ENCODE results near the gene PAK1IP1.
"Not testable (repeated sequence)": the region's sequence is repeated elsewhere in the genome, so short reads cannot be mapped to it uniquely, and the experiment has no call there.

Gene PAK1IP1

DNA sequence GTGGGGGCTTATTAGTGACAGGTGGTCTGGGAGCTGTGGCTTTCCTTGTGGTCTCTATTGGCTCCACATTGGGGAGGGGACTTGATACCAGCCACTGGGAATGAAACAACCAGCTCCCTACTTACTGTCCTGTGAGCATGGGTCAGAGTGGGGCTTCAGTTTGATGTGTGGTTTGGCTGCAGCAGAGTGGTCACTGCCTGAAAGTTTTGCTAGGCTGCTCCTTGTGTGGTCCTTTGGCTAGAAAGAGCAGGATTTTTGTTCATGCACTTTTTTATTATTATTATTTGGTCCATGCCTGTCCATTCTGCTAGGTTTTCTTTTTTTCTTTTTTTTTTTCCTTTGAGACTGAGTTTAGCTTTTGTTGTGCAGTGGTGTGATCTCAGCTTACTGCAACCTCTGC is 45.3 kb downstream of the PAK1IP1 start:
- Histone ChIP-seq H3K9me3 (ENCODE audit: control insufficient read depth in 1 of 2, low read length in 2 of 2) (no peaks in the 10 kb centered on the region), H3K4me1 (ENCODE audit: control insufficient read depth in 1 of 2, insufficient read depth in 2 of 2, low read length in 2 of 2) (no peaks in the 10 kb centered on the region), H3K27me3 (ENCODE audit: control insufficient read depth in 1 of 2, insufficient read depth in 2 of 2, low read length in 2 of 2) (no peaks in the 10 kb centered on the region), H3K27ac (ENCODE audit: low read depth, low read length) (no peak overlapping the region), H3K4me3 (ENCODE audit: low read depth in 1 of 2, low read length in 2 of 2) (no peak overlapping the region), H3K9ac (ENCODE audit: low read depth in 1 of 2, low read length in 2 of 2) (no peak overlapping the region), H3K36me3 (ENCODE audit: control insufficient read depth in 1 of 2, insufficient read depth in 2 of 2, low read length in 2 of 2) (no peaks in the 10 kb centered on the region)

DNA sequence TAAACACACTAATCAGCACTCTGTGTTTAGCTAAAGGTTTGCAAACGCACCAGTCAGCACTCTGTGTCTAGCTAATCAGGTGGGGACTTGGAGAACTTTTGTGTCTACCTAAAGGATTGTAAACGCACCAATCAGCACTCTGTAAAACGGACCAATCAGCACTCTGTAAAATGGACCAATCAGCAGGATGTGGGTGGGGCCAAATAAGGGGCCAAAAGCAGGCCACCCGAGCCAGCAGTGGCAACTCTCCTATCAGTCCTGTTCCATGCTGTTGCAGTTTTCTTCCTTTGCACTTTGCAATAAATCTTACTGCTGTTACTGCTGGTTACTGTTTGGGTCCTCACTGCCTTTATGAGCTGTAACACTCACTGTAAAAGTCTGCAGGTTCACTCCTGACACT is 46.9 kb downstream of the PAK1IP1 start:
- H3K9ac ChIP-seq (ENCODE audit: low read depth in 1 of 2, low read length in 2 of 2); H3K4me1 ChIP-seq (ENCODE audit: control insufficient read depth in 1 of 2, insufficient read depth in 2 of 2, low read length in 2 of 2); H3K36me3 ChIP-seq (ENCODE audit: control insufficient read depth in 1 of 2, insufficient read depth in 2 of 2, low read length in 2 of 2); H3K27me3 ChIP-seq (ENCODE audit: control insufficient read depth in 1 of 2, insufficient read depth in 2 of 2, low read length in 2 of 2); H3K9me3 ChIP-seq (ENCODE audit: control insufficient read depth in 1 of 2, low read length in 2 of 2); H3K27ac ChIP-seq (ENCODE audit: low read depth, low read length); H3K4me3 ChIP-seq (ENCODE audit: low read depth in 1 of 2, low read length in 2 of 2): not testable (repeated sequence)

DNA sequence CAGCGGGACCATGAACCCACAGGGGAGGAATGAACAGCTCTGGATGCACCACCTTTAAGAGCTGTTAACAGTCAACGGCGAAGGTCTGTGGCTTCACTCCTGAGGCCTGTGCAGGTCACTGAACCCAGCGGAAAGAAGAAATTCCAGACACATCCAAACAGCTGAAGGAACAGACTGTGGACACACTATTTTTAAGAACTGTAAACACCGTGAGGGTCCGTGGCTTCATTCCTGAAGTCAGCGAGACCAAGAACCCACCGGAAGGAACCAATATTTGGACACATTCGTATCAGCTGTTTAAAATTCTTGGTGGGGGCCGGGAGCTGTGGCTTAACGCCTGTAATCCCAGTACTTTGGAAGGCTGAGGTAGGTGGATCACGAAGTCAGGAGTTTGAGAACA is 47.5 kb downstream of the PAK1IP1 start:
- no peaks in the 10 kb centered on the region for H3K27me3 ChIP-seq (ENCODE audit: control insufficient read depth in 1 of 2, insufficient read depth in 2 of 2, low read length in 2 of 2)
- H3K4me1 ChIP-seq (ENCODE audit: control insufficient read depth in 1 of 2, insufficient read depth in 2 of 2, low read length in 2 of 2), result peaks cover 7% of the 10 kb centered on the region in 2 donors
- no peaks in the 10 kb centered on the region for H3K36me3 ChIP-seq (ENCODE audit: control insufficient read depth in 1 of 2, insufficient read depth in 2 of 2, low read length in 2 of 2)
- H3K27ac ChIP-seq (ENCODE audit: low read depth, low read length), result no peak overlapping the region
- no peak overlapping the region for H3K4me3 ChIP-seq (ENCODE audit: low read depth in 1 of 2, low read length in 2 of 2)
- no peak overlapping the region for H3K9ac ChIP-seq (ENCODE audit: low read depth in 1 of 2, low read length in 2 of 2)
- no peaks in the 10 kb centered on the region for H3K9me3 ChIP-seq (ENCODE audit: control insufficient read depth in 1 of 2, low read length in 2 of 2)

GRCh38 chr6:10743515-10743914 is 48.7 kb downstream of the PAK1IP1 start:
- Histone ChIP-seq H3K9me3 (ENCODE audit: control insufficient read depth in 1 of 2, low read length in 2 of 2) (no peaks in the 10 kb centered on the region), H3K36me3 (ENCODE audit: control insufficient read depth in 1 of 2, insufficient read depth in 2 of 2, low read length in 2 of 2) (no peaks in the 10 kb centered on the region), H3K4me3 (ENCODE audit: low read depth in 1 of 2, low read length in 2 of 2) (no peak overlapping the region), H3K9ac (ENCODE audit: low read depth in 1 of 2, low read length in 2 of 2) (no peak overlapping the region), H3K27ac (ENCODE audit: low read depth, low read length) (no peak overlapping the region), H3K27me3 (ENCODE audit: control insufficient read depth in 1 of 2, insufficient read depth in 2 of 2, low read length in 2 of 2) (no peaks in the 10 kb centered on the region), H3K4me1 (ENCODE audit: control insufficient read depth in 1 of 2, insufficient read depth in 2 of 2, low read length in 2 of 2) (peaks cover 10 to 11% of the 10 kb centered on the region in 2 donors)

DNA sequence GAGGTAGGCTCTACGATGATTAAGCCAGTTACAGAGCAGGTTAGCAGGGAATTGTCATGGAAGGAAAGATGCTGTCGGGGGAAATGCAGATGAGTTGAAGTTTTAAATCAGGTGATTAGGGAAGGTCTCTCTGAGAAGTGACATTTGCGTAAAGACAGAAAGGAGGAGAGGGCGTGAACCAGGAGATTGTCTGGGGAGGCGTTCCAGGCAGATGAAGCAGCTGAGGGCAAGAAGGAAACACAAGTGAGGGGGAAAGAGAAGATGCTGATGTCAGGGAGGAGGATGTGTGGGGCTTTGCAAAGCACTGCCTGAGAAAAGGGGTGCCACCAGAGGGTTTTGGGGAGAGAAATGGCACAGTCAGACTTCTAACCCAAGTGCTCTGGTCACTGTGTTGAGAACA is 50.3 kb downstream of the PAK1IP1 start:
- Histone ChIP-seq H3K27me3 (ENCODE audit: control insufficient read depth in 1 of 2, insufficient read depth in 2 of 2, low read length in 2 of 2) (no peaks in the 10 kb centered on the region), H3K4me1 (ENCODE audit: control insufficient read depth in 1 of 2, insufficient read depth in 2 of 2, low read length in 2 of 2) (peaks cover 25 to 26% of the 10 kb centered on the region in 2 donors), H3K36me3 (ENCODE audit: control insufficient read depth in 1 of 2, insufficient read depth in 2 of 2, low read length in 2 of 2) (no peaks in the 10 kb centered on the region), H3K4me3 (ENCODE audit: low read depth in 1 of 2, low read length in 2 of 2) (no peak overlapping the region), H3K9ac (ENCODE audit: low read depth in 1 of 2, low read length in 2 of 2) (no peak overlapping the region), H3K27ac (ENCODE audit: low read depth, low read length) (no peak overlapping the region), H3K9me3 (ENCODE audit: control insufficient read depth in 1 of 2, low read length in 2 of 2) (no peaks in the 10 kb centered on the region)

GRCh38 chr6:10746915-10747250 is 52.1 kb downstream of the PAK1IP1 start:
- Histone ChIP-seq H3K27me3 (ENCODE audit: control insufficient read depth in 1 of 2, insufficient read depth in 2 of 2, low read length in 2 of 2) (no peaks in the 10 kb centered on the region), H3K9me3 (ENCODE audit: control insufficient read depth in 1 of 2, low read length in 2 of 2) (no peaks in the 10 kb centered on the region), H3K9ac (ENCODE audit: low read depth in 1 of 2, low read length in 2 of 2) (peak overlapping the region; percentile 58 to 74), H3K27ac (ENCODE audit: low read depth, low read length) (peak overlapping the region; percentile 36), H3K4me3 (ENCODE audit: low read depth in 1 of 2, low read length in 2 of 2) (peak overlapping the region; percentile 80 to 98), H3K4me1 (ENCODE audit: control insufficient read depth in 1 of 2, insufficient read depth in 2 of 2, low read length in 2 of 2) (peaks cover 25 to 26% of the 10 kb centered on the region in 2 donors), H3K36me3 (ENCODE audit: control insufficient read depth in 1 of 2, insufficient read depth in 2 of 2, low read length in 2 of 2) (peaks cover 0 to 14% of the 10 kb centered on the region in 2 donors)

- Histone ChIP-seq H3K4me1 (ENCODE audit: control insufficient read depth in 1 of 2, insufficient read depth in 2 of 2, low read length in 2 of 2) (peaks cover 25 to 26% of the 10 kb centered on the region in 2 donors), H3K9ac (ENCODE audit: low read depth in 1 of 2, low read length in 2 of 2) (peak within 1 kb of the TSS; percentile 89 to 97), H3K4me3 (ENCODE audit: low read depth in 1 of 2, low read length in 2 of 2) (peak within 1 kb of the TSS; percentile 80 to 98), H3K9me3 (ENCODE audit: control insufficient read depth in 1 of 2, low read length in 2 of 2) (no peaks in the 10 kb centered on the region), H3K27me3 (ENCODE audit: control insufficient read depth in 1 of 2, insufficient read depth in 2 of 2, low read length in 2 of 2) (no peaks in the 10 kb centered on the region), H3K27ac (ENCODE audit: low read depth, low read length) (peak within 1 kb of the TSS; percentile 52), H3K36me3 (ENCODE audit: control insufficient read depth in 1 of 2, insufficient read depth in 2 of 2, low read length in 2 of 2) (peaks cover 0 to 15% of the 10 kb centered on the region in 2 donors)
Observed at GRCh38 chr6:10747251-10747972, 52.6 kb downstream of the PAK1IP1 start, which contains the start of gene TMEM14B. Gene TMEM14B (plus strand): TSS chr6:10747805. CDS start chr6:10749246, 1,441 bp downstream.

GRCh38 chr6:10749734-10750133 is 55.0 kb downstream of the PAK1IP1 start:
- H3K27me3 ChIP-seq (ENCODE audit: control insufficient read depth in 1 of 2, insufficient read depth in 2 of 2, low read length in 2 of 2), result no peaks in the 10 kb centered on the region
- peaks cover 25 to 26% of the 10 kb centered on the region in 2 donors for H3K4me1 ChIP-seq (ENCODE audit: control insufficient read depth in 1 of 2, insufficient read depth in 2 of 2, low read length in 2 of 2)
- H3K9me3 ChIP-seq (ENCODE audit: control insufficient read depth in 1 of 2, low read length in 2 of 2), result no peaks in the 10 kb centered on the region
- H3K9ac ChIP-seq (ENCODE audit: low read depth in 1 of 2, low read length in 2 of 2), result no peak overlapping the region
- no peak overlapping the region for H3K4me3 ChIP-seq (ENCODE audit: low read depth in 1 of 2, low read length in 2 of 2)
- H3K27ac ChIP-seq (ENCODE audit: low read depth, low read length), result no peak overlapping the region
- H3K36me3 ChIP-seq (ENCODE audit: control insufficient read depth in 1 of 2, insufficient read depth in 2 of 2, low read length in 2 of 2), result peaks cover 16 to 38% of the 10 kb centered on the region in 2 donors

DNA sequence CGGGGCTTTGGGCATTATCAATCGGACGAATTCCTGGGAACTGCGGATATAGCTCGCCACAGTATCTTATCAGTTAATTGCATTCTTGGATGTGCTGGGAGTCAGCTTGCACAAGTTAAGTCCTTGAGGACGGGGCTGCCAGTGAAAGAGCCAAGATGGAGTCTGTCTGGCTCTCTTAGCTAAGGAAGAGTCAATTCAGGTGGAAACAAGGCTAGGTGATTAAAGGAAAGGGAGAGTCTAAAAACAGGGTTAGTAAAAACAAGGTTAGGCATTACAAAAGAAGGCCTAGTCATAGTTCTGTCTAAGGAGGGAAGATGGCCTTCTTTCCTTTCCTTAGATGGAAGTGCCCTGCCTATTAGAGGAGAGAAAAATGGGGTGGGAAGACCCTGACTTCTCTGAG is 55.8 kb downstream of the PAK1IP1 start:
- peaks cover 25 to 26% of the 10 kb centered on the region in 2 donors for H3K4me1 ChIP-seq (ENCODE audit: control insufficient read depth in 1 of 2, insufficient read depth in 2 of 2, low read length in 2 of 2)
- peaks cover 24 to 46% of the 10 kb centered on the region in 2 donors for H3K36me3 ChIP-seq (ENCODE audit: control insufficient read depth in 1 of 2, insufficient read depth in 2 of 2, low read length in 2 of 2)
- not testable (repeated sequence) for H3K9me3 ChIP-seq (ENCODE audit: control insufficient read depth in 1 of 2, low read length in 2 of 2); H3K27me3 ChIP-seq (ENCODE audit: control insufficient read depth in 1 of 2, insufficient read depth in 2 of 2, low read length in 2 of 2); H3K27ac ChIP-seq (ENCODE audit: low read depth, low read length); H3K4me3 ChIP-seq (ENCODE audit: low read depth in 1 of 2, low read length in 2 of 2); H3K9ac ChIP-seq (ENCODE audit: low read depth in 1 of 2, low read length in 2 of 2)

DNA sequence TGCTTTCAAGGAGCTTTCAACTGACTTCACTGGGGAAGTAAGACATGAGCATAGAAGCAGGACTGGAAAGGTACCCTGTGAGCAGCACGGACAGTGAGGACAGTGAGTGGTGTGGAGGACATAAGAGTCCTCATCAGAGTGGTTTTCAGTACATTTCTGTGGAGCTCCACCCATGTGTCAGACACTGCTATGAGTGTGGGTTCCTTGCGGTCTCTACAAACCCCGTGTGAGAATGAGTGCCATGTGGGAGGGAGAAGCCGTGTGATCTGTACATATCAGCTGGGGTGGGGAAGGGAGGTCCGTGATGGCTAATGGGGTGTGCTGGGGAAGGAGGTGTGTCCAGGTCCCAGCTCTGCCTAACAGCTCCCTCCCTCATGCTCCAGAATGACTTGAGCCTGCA is 57.0 kb downstream of the PAK1IP1 start:
- Histone ChIP-seq H3K36me3 (ENCODE audit: control insufficient read depth in 1 of 2, insufficient read depth in 2 of 2, low read length in 2 of 2) (peaks cover 24 to 55% of the 10 kb centered on the region in 2 donors), H3K4me1 (ENCODE audit: control insufficient read depth in 1 of 2, insufficient read depth in 2 of 2, low read length in 2 of 2) (peaks cover 22 to 24% of the 10 kb centered on the region in 2 donors)
- H3K27ac ChIP-seq (ENCODE audit: low read depth, low read length); H3K4me3 ChIP-seq (ENCODE audit: low read depth in 1 of 2, low read length in 2 of 2); H3K9me3 ChIP-seq (ENCODE audit: control insufficient read depth in 1 of 2, low read length in 2 of 2); H3K27me3 ChIP-seq (ENCODE audit: control insufficient read depth in 1 of 2, insufficient read depth in 2 of 2, low read length in 2 of 2); H3K9ac ChIP-seq (ENCODE audit: low read depth in 1 of 2, low read length in 2 of 2): not testable (repeated sequence)

All from duodenal mucosa (tissue), 2 donors.